COR-L47 (cell line): ENCODE data around the gene TMTC1.

Experiments
- DNase-seq: peaks from one replicate; lab custom pipeline; 2025; lab: John Stamatoyannopoulos, UW

Gene TMTC1

DNA sequence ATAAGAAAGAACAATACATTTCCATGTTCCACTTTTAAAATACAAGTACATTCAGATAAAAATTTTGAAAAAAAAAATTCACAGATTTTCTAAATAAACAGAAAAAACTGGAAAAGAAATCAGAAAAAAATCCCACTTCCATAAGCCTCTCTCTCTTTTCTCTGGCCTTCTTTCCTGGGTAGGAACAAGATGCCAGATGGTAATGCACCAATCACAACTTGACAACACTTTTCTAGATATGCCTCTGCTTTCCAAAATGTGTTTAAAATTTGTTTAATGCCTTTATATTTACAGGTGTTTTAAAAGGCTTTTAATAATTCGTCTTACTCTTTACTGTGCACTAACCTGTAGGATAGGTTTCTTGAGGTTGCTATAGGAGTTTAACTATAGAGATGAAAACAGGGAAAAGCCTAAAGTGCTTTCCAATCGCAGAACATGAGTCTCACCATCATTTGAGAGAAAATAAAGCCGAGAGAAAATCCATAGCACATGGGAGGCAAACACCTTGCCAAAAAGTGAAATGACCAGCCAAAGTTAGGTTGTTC lies 74.2 kb downstream of the TMTC1 start:
- DNase-seq, result no peak

DNA sequence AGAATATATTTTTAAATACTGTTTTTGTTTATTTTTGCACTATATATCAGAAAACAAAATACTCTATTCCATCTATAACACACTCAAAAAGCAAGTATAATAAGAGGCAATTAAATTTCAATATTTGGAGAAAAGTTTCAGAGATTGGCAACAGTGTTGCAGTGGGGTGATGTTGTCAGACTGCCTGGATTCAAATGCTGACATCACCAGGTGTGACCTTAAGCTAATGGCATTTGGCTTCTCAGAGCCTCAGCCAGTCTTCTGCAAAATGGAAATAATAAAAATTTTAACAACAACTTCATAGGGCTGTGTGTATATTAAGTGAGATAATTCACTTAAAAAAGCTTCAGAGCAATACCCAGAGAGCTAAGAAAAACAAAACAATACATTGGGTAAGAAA lies 74.7 kb downstream of the TMTC1 start:
- DNase-seq, result no peak

DNA sequence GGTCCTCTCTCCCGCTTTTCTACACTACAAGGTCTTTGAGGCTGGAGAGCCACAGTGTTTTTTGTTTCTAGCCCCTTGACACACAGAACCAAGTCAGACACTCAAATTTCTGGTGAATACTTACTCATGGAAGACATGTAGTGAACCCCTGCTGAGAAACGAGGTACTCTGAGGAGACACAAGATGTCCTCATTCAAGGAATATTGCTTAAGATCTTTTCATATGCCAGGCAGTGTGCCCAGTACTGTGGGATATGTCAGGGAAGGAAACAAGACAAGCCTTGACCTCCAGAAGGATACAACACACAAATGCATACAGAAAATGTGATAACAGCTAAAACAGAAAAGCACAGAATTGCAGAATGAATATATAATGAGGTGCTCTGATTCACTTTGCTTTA lies 75.9 kb downstream of the TMTC1 start:
- DNase-seq, result no peak

GRCh38 chr12:29706311-29706710 lies 77.4 kb downstream of the TMTC1 start:
- DNase-seq, result no peak

- no peak for DNase-seq
These were observed 80.2 kb downstream of the TMTC1 start for GRCh38 chr12:29703528-29703927.

DNA sequence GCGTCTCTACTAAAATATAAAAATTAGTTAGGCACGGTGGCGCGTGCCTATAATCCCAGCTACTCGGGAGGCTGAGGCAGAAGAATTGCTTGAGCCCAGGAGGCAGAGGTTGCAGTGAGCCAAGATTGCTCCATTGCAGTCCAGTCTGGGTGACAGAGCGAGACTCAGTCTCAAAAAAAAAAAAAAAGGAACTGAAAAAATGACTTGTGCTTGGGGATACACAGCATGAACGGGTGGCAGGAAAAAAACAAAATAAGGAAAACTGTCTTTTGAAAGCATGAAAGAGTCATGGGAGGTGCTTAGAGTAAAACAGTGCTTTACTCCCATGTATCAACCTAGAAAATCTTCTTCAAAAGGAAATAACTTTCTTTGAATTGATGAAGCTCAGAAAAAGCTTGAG lies 80.8 kb downstream of the TMTC1 start:
- DNase-seq, result no peak

DNA sequence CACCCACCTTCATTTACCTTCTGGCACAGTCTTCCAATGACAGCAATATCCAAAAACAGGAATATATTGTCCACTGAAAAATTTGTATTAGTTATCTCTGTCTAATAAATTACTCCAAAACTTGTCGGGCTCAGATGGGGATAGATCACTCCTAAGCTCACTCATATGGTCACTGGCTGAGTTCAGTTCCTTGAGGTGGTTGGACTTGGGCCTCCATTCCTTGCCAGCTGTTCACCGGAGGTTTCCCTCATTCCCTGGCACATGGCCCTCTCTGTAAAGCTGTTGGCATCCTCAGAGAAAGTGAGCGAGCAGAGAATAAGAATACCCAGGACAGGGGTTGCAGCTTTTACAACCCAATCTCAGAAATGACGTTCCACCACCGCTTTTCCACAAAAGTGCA lies 81.5 kb downstream of the TMTC1 start:
- no peak for DNase-seq

GRCh38 chr12:29700761-29701481 lies 82.8 kb downstream of the TMTC1 start:
- DNase-seq, result no peak

DNA sequence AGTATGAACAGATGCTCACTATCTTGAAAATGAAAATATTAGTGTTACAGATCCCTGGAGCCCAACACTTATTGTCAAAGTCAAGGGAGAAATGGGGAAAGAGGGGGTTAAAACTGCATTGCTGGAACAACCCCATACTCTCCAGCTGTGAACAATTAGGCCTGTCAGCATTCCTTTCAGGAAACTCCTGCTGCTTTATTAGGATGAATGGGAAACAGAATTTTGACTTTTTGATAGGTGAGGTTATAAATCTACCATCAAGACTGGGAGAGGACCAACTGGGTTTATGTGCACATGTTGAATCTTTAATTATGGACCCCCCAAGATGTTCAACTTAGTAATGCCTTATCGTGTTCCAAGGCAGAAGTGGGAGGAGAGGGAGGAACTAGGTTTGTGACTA lies 85.0 kb downstream of the TMTC1 start:
- no peak for DNase-seq

GRCh38 chr12:29695800-29696199 lies 87.9 kb downstream of the TMTC1 start:
- DNase-seq, result no peak

DNA sequence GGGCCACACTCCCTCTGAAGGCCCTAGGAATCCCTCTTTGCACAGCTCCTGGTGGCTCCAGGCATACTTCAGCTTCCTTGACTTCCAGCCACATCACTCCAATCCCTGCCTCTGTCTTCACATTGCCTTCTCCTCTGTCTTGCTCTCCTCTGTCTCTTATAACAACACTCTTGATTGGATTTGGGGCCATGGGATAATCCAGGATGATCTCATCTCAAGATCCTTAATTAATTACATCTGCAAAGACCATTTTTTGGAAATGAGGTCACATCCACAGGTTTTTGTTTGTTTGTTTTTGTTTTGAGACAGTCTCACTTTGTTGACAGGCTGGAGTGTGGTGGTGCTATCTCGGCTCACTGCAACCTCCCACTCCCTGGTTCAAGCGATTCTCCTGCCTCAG lies 88.7 kb downstream of the TMTC1 start:
- DNase-seq, result no peak

GRCh38 chr12:29694002-29694401 lies 89.7 kb downstream of the TMTC1 start:
- no peak for DNase-seq

GRCh38 chr12:29692237-29692636 lies 91.5 kb downstream of the TMTC1 start:
- no peak for DNase-seq

GRCh38 chr12:29691161-29691854 lies 92.4 kb downstream of the TMTC1 start:
- DNase-seq, result no peak

DNA sequence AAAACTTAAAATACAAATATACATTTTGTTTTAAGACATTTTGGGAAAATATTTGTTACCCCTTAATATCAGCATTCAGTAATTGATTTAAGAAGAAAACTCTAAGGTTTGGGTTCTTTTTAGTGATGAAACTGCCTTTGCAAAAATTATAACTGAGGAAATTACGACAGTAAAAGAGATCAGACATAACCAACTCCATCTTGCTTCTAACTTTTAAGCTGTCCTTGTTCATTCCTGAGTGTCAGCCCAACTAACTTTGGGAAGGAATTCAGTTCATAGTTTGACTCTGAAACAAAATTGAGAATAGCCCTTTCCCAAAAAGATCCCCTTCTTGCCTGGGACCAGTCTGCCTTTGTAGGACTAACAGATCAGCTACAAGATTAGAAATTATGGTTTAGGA lies 93.0 kb downstream of the TMTC1 start:
- no peak for DNase-seq

DNA sequence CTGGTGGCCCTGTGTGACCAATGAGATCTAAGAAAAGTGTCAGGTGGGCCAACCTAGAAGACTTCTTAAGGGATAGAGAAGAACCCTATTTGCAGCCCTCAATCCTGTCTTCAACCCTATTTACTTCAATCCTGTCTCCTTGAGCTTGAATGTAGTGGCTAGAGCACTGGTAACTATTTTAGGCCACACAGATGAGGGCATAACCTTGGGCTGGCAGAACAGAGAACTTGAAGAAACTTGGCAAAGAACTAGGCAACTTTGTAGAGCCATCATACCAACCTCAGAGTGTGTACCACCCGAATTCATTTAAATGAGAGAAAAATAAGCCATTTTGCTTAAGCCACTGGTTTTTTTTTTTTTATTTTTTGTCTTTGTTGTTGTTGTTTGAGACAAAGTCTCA lies 94.8 kb downstream of the TMTC1 start:
- DNase-seq, result no peak

GRCh38 chr12:29682088-29682487 lies 101.7 kb downstream of the TMTC1 start:
- no peak for DNase-seq

DNA sequence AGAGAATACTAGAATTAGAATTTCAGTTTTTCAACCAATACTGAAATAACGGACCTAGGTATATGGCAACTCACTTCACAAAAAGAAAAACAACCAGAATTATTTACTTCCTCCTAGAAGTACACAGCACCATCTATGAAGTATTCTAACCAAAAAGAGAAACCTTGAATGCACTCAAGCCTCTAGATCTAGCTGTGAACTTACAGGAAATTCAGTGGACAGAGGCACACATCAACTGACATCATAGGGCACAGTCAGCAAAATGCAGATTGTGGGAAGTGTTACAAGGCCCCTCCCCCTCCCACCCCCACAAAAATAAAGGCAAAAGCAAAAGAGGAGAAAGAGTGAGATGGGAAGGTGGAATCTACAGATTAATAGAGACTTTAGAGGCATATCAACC lies 102.4 kb downstream of the TMTC1 start:
- no peak for DNase-seq

DNA sequence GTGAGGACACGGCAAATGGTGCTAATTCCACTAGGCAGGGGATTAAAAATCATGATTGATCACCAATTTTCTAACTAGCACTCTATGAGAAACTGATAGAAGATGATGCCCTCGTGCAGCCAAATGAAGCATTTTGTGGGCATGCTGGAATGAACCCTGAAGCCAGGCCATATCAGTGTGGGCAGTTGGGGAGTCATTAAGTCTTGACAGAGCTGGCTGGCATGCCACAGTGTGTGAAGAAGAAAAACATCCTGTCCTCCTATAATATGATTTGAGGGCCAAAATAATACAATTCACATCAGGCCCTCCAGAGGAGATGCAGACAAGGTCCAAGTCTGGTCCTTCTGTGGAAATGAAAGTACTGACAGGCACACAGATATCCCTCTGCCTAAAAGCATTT lies 107.1 kb downstream of the TMTC1 start:
- no peak for DNase-seq

DNA sequence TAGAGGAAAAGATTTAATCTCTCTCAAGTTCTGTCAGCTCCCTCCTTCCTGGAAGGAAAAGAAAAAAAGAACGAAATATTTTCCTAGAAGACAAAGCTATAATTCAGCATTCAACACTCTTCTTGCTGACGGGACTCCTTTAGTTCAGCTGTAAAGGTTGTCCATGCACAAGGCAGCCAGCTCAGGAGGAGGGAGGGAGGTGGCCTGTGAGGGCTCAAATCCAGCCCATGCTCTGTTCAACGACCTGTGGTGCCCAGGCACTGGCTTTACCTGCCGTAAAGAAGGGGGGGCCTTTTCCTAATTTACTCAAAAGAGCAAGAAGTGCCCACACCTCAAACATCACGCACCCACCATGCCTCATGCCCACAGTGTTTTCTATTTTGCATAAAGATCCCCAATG lies 109.3 kb downstream of the TMTC1 start:
- DNase-seq, result no peak

GRCh38 chr12:29673346-29673745 lies 110.4 kb downstream of the TMTC1 start:
- DNase-seq, result no peak

- DNase-seq, result no peak
These were observed 111.2 kb downstream of the TMTC1 start for GRCh38 chr12:29672580-29672979.

DNA sequence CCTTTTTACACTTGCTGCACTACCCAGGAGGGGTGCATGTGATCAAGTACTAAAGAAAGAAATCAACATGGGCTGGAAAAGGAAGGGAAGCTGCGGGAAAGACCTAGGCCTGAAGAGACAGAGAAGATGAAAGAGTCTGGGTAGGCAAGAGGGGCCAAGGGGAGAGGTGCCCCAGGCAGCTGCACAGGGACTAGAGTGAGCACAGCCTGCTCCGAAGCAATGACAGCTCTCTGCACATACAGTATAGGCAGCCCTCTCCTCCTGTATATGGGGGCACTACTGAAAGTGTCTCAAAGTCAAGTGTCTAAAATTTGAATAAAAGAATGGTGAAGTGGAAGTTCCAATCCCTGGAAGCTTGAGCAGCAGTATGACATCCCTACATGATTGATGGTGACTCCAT lies 112.0 kb downstream of the TMTC1 start:
- no peak for DNase-seq

DNA sequence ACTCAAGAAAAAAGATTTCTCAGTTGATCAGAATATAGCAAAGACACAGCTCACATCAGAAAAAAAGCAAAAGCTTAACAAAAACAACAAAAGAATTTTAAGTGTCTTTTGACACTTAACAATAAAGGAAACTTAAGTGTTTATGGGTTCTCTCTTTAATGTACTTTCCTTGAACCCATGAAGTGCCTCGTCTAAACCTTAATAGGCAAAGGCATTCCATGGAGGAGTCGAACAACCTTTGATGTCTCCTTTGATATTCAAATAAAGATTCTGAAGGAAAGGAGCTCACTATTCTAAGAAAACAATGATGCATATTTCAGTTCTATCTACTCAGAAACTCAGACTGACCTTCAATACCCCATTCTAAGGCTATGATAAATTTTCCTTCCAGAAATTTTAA lies 116.7 kb downstream of the TMTC1 start:
- no peak for DNase-seq
